DND-41 (cell line): ENCODE results near the gene DDX4.

Source experiments
- ATAC-seq: fragments of 200-7000 bp; cut with Tn5 transposase; 3 replicates; pipeline ENCODE4 v1.9.1; 2021; ENCODE audit warnings: low read depth; ENCODE audit not compliant: insufficient read depth
- DNase-seq: peaks from one replicate; pipeline ENCODE4 v3.0.0-alpha.2; 2020
- H2AFZ ChIP-seq: 2 replicates; pipeline ENCODE4 v1.6.0; 2012; ENCODE audit warnings: low read depth, low read length
- H3K27ac ChIP-seq: 2 replicates; pipeline ENCODE4 v1.5.1; 2012; ENCODE audit warnings: low read length, inconsistent platforms
- H3K27me3 ChIP-seq: fragments of 200-600 bp; sonication (generic); 2 replicates; pipeline ENCODE4 v1.6.0; 2012; ENCODE audit warnings: low read length, mild to moderate bottlenecking, inconsistent platforms; ENCODE audit not compliant: insufficient read depth, poor library complexity
- H3K36me3 ChIP-seq: 2 replicates; pipeline ENCODE4 v1.5.1; 2012; ENCODE audit warnings: low read length, inconsistent platforms; ENCODE audit not compliant: insufficient read depth
- H3K4me1 ChIP-seq: 2 replicates; pipeline ENCODE4 v1.5.1; 2012; ENCODE audit warnings: mild to moderate bottlenecking, low read length; ENCODE audit not compliant: insufficient read depth
- H3K4me2 ChIP-seq: 2 replicates; pipeline ENCODE4 v1.6.0; 2012; ENCODE audit warnings: mild to moderate bottlenecking, moderate library complexity, low read length, inconsistent platforms; ENCODE audit not compliant: insufficient read depth
- H3K4me3 ChIP-seq, 2 experiments: fragments of 200-600 bp in 1 of 2; shearing (Covaris generic) in 1 of 2; 2 replicates each; pipeline ENCODE4 v1.5.1; 2012 to 2016; ENCODE audit warnings: inconsistent platforms in 2 of 2, low read length in 2 of 2, mild to moderate bottlenecking in 2 of 2, low read depth in 1 of 2, moderate library complexity in 1 of 2
- H3K79me2 ChIP-seq: 2 replicates; pipeline ENCODE4 v1.6.0; 2012; ENCODE audit warnings: low read length, inconsistent platforms; ENCODE audit not compliant: insufficient read depth
- H3K9ac ChIP-seq: 2 replicates; pipeline ENCODE4 v1.6.0; 2012; ENCODE audit warnings: low read depth, mild to moderate bottlenecking, inconsistent platforms, low read length, moderate library complexity
- H3K9me3 ChIP-seq: 2 replicates; pipeline ENCODE4 v1.5.1; 2012; ENCODE audit warnings: low read length, moderate library complexity, mild to moderate bottlenecking, inconsistent platforms; ENCODE audit not compliant: insufficient read depth, severe bottlenecking
- H4K20me1 ChIP-seq: 2 replicates; pipeline ENCODE4 v1.6.0; 2012; ENCODE audit warnings: low read length; ENCODE audit not compliant: insufficient read depth
- EZH2 ChIP-seq: IDR thresholded peaks from 3 replicates; pipeline ENCODE4 v1.6.1; 2012; ENCODE audit warnings: borderline replicate concordance, low read depth, mild to moderate bottlenecking, moderate library complexity, low read length, inconsistent platforms; ENCODE audit not compliant: severe bottlenecking
- TF ChIP-seq, protein P1 (sequence below): IDR thresholded peaks from 2 replicates; pipeline ENCODE4 v1.5.1; 2012; ENCODE audit warnings: borderline replicate concordance, low read length, moderate library complexity, mild to moderate bottlenecking; ENCODE audit not compliant: poor library complexity, severe bottlenecking; ENCODE audit errors: extremely low read depth

DDX4 gene

DNA sequence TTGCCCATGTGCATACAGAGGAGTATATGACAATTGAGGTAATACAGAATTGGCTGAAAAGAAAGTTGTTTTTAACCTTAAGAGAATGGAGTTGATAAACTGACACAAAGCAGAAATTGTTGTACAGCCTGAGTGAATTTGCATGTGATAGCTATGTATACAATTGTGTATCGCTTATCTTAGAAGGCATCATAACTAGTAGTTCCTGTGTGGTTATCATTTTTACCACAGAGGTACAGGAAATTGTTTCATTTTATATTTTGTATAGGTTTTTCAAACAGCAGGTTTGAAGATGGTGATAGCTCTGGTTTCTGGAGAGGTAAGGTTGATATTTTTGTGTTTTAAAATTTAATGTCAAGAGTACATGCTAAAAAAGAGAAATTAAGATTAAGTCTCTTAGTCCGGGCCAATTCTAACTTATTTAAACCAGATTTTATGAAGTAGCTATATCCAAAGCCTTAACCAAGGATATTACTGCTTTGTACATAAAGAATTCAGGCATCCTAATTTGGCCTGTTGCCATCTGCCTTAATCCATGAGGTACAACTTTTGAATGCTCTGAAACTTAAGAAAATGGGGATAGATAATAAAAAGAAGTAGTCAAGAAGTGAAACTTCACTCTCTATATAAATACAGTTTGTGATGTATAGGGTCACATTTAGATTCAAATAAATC lies 26.0 kb downstream of the DDX4 start:
- DNase-seq (no peak), ATAC-seq (peak; percentile 99)
- Histone ChIP-seq H3K27ac (no peak overlapping the region), H3K9ac (no peak overlapping the region), H3K4me2 (peak overlapping the region; percentile 40; the same call in 1 of the 2 replicates), H3K36me3 (no peaks in the 10 kb centered on the region), H3K79me2 (no peaks in the 10 kb centered on the region), H2AFZ (no peak overlapping the region), H3K4me1 (peaks cover 23% of the 10 kb centered on the region), H3K27me3 (peaks cover 14% of the 10 kb centered on the region), H3K9me3 (no peaks in the 10 kb centered on the region), H3K4me3 (no peak overlapping the region), H4K20me1 (no peaks in the 10 kb centered on the region)
- TF ChIP-seq, protein P1, sequence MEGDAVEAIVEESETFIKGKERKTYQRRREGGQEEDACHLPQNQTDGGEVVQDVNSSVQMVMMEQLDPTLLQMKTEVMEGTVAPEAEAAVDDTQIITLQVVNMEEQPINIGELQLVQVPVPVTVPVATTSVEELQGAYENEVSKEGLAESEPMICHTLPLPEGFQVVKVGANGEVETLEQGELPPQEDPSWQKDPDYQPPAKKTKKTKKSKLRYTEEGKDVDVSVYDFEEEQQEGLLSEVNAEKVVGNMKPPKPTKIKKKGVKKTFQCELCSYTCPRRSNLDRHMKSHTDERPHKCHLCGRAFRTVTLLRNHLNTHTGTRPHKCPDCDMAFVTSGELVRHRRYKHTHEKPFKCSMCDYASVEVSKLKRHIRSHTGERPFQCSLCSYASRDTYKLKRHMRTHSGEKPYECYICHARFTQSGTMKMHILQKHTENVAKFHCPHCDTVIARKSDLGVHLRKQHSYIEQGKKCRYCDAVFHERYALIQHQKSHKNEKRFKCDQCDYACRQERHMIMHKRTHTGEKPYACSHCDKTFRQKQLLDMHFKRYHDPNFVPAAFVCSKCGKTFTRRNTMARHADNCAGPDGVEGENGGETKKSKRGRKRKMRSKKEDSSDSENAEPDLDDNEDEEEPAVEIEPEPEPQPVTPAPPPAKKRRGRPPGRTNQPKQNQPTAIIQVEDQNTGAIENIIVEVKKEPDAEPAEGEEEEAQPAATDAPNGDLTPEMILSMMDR, result no peak
- no peak for TF ChIP-seq EZH2

DNA sequence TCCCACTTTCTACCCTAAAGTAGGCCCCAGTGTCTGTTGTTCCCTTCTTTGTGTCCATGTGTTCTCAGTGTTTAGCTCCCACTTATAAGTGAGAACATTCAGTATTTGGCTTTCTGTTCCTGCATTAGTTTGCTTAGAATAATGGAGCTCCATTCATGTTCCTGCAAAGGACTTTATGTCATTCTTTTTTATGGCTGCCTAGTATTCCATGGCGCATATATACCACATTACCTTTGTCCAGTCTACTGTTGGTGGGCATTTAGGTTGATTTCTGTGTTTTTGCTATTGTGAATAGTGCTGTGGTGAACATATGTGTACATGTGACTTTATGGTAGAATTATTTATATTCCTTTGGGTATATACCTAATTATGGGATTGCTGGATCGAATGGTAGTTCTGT lies 30.4 kb downstream of the DDX4 start:
- Histone ChIP-seq H3K36me3 (no peaks in the 10 kb centered on the region), H3K9me3 (no peaks in the 10 kb centered on the region), H3K27ac (no peak overlapping the region), H3K4me1 (peaks cover 17% of the 10 kb centered on the region), H3K9ac (no peak overlapping the region), H4K20me1 (no peaks in the 10 kb centered on the region), H2AFZ (no peak overlapping the region), H3K4me2 (no peak overlapping the region), H3K27me3 (no peaks in the 10 kb centered on the region), H3K79me2 (no peaks in the 10 kb centered on the region), H3K4me3 (no peak overlapping the region)
- no peak for ATAC-seq
- TF ChIP-seq EZH2, result no peak
- DNase-seq, result no peak

DNA sequence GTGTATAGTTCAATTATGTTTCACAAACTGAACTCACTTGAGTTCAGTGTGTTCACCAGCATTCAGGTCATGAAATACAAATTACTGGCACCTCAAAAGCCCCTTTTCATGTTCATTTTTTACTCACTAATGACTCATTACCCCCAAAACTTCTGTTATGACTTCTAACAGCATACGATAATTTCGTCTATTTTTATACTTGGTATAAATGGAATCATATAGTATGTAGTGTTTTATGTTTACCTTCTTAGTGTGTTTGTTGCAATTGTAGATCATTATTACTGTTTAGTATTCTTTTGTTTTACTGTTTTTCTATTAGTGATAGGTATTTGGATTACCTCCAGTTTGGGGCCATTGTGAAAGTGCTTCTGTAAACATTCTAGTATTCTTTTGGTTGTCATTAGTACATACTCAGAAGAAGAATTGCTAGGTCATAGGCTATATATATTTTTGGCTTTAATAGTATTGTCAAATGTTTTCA lies 33.4 kb downstream of the DDX4 start:
- no peak overlapping the region for H2AFZ ChIP-seq
- H3K27me3 ChIP-seq, result no peaks in the 10 kb centered on the region
- H3K36me3 ChIP-seq, result no peaks in the 10 kb centered on the region
- no peak overlapping the region for H3K27ac ChIP-seq
- ATAC-seq (no peak), DNase-seq (no peak)
- no peaks in the 10 kb centered on the region for H3K79me2 ChIP-seq
- H3K9me3 ChIP-seq, result no peaks in the 10 kb centered on the region
- TF ChIP-seq EZH2, result no peak
- TF ChIP-seq, protein P1, result no peak
- no peaks in the 10 kb centered on the region for H4K20me1 ChIP-seq
- H3K4me2 ChIP-seq, result no peak overlapping the region
- H3K4me3 ChIP-seq, result no peak overlapping the region
- H3K9ac ChIP-seq, result no peak overlapping the region
- H3K4me1 ChIP-seq, result no peaks in the 10 kb centered on the region

- Histone ChIP-seq H3K4me1 (no peaks in the 10 kb centered on the region), H3K9me3 (no peaks in the 10 kb centered on the region), H3K27ac (no peak overlapping the region), H2AFZ (no peak overlapping the region), H3K79me2 (no peaks in the 10 kb centered on the region), H3K9ac (no peak overlapping the region), H4K20me1 (no peaks in the 10 kb centered on the region), H3K4me3 (no peak overlapping the region), H3K27me3 (no peaks in the 10 kb centered on the region), H3K4me2 (no peak overlapping the region), H3K36me3 (no peaks in the 10 kb centered on the region)
- TF ChIP-seq EZH2, result no peak
- DNase-seq (no peak), ATAC-seq (no peak)
Measured at GRCh38 chr5:55773057-55773456, 35.2 kb downstream of the DDX4 start.
